ENCODE data around the gene DPH6.
"Not testable (repeated sequence)": the region's sequence is repeated elsewhere in the genome, so short reads cannot be mapped to it uniquely, and the experiment has no call there.

Gene DPH6

DNA sequence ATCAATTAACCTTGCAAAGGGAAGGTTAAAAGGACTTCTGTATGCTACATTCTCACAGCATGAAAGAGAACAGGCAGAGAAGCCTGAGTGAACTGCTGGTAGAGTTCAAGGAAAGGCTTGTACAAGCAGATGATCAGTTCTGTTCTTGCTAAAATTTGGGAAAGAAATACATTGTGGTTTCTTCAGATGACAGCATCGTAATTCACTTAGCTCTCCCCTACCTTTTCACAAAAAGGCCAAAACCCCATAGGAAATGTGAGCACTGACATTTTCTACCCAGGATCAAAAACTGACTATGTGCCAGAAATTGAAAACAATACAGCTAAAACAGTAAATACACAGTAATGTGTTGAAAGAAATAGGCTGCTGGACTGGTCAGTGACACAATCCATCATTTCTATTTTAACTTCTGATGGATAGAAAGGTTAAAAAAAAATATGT, 216.4 kb downstream of the DPH6 start:
- DNase-seq (ENCODE audit: low read depth, low spot score): no peak

DNA sequence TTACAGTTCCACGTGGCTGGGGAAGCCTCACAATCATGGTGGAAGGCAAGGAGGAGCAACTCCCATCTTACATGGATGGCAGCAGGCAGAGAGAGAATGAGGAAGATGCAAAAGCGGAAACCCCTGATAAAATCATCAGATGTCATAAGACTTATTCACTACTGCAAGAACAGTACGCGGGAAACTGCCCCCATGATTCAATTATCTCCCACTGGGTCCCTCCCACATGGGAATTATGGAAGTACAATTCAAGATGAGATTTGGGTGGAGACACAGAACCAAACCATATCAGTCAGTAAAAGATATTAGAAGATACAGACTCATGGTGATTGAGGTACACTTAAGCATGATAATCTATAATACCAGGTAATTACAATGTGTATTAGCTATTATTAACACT, 217.1 kb downstream of the DPH6 start:
- not testable (repeated sequence) for DNase-seq (ENCODE audit: low read depth, low spot score)

DNA sequence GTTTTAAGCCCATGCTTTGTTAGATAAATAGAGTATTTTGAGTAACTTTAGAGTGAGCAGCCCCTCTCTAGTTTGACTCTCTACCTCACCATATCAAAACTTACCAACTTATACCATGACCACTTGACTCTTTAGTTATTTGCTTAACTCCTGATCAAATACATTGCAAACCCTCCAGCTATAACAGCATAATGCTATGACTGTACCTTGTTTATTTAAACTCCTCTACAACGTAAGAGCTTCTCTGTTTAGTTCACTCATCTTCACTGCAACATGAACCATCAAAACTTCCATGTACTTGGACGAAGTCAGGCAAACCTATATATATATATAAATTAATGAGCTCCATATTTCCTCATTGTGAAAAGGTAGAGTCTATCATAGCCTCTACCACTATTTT, 218.2 kb downstream of the DPH6 start:
- DNase-seq (ENCODE audit: low read depth, low spot score): no peak

DNA sequence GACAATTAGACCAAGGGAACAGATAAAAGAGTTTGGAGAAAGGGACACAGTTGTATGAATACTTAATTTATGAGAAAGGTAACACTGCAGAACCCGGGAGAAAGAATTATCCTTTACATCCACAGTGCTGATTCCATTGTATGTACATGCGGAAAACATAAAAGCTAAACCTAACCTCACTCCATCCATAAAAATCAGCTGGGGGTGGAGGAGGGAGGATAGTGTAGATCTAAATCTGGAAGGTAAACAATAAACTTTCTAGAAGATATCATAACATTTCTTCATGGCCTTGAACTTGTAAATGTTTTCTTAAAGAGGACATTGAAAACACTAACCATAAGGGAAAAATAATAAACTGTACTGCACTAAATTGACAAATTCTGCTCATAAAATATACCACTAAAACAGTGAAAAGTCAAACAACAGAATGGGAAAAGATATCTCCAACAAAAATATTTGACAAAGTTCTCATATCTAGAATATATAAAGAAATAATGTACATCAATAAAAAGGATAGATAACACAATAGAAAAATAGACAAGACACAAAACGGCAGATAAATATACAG, 220.5 kb downstream of the DPH6 start:
- DNase-seq (ENCODE audit: low read depth, low spot score): no peak

DNA sequence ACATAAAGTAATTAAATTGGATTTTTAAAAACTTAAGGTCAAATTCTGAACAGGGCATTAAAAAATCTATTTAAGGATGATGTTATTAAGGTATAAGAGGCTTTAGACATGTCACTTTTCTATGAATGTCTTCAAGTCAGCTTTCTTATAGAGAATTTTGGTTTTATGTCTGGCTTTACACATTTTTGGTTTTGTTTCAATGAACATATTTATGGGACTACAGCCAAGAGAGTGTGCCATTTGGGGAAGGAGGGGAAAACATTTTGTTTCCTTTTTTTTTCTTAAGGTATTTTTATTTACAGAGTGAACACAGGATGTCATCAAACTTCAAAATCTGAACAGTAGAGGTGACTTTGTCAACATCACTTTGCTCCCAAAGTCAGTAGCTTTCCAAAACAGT, 222.8 kb downstream of the DPH6 start:
- DNase-seq (ENCODE audit: low read depth, low spot score): no peak

DNA sequence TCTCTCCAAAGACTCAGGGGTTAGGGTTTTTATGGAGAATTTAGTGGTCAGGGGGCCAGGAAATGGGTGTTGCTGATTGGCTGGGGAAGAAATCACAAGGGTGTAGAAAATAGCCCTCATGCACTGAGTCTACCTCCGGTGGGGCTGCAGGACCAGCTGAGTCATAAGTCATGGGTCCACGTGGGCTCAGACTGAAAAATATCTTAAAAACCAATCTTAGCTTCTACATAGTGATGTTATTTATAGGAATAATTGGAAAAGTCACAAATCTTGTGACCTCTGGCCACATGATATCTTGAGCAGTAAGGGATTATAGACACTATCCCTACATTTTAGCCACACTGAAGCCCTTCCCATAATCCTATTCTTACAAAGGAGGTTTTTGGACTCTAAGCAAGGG, 224.0 kb downstream of the DPH6 start:
- no peak for DNase-seq (ENCODE audit: low read depth, low spot score)

DNA sequence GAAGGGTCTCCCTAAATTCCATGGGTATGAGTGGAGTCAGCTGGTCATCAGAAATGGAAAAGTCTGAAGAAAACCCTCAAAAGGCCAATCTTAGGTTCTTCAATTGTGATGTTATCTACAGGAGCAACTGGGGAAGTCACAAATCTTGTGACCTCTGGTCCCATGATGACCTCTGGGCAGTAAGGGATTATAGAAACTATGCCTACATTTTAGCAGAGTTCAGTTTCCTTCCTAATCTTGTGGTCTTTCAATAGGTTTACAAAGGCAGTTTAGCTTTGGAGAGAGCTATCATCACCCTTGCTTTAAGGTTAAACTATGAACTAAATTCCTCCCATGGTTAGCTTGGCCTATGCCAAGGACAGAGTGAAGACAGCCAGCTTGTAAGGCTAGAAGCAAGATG, 225.1 kb downstream of the DPH6 start:
- DNase-seq (ENCODE audit: low read depth, low spot score): no peak

All from smooth muscle cell of the brain vasculature (primary cell).